SK-N-MC (cell line): ENCODE measurements around the gene SNX11.

Source experiments
- DNase-seq: peaks from one replicate; pipeline ENCODE4 v3.0.0-alpha.2; 2011; ENCODE audit warnings: low read depth, low spot score
- H3K27ac ChIP-seq: fragments of 200-600 bp; sonication (generic); 2 replicates; pipeline ENCODE4 v1.5.1; 2016; ENCODE audit warnings: mixed run types
- H3K36me3 ChIP-seq: fragments of 200-600 bp; sonication (generic); 2 replicates; pipeline ENCODE4 v1.6.1; 2017; ENCODE audit warnings: antibody characterized with exemption, low read length, mixed read lengths; ENCODE audit not compliant: insufficient read depth
- H3K4me3 ChIP-seq: fragments of 200-600 bp; sonication (generic); 2 replicates; pipeline ENCODE4 v1.5.1; 2016
- H3K9ac ChIP-seq: fragments of 200-600 bp; sonication (generic); 2 replicates; pipeline ENCODE4 v1.8.0; 2017; ENCODE audit warnings: mixed run types, mixed read lengths; ENCODE audit not compliant: insufficient read length
- H3K9me3 ChIP-seq: fragments of 200-600 bp; sonication (generic); 2 replicates; pipeline ENCODE4 v1.6.1; 2017; ENCODE audit warnings: low read depth, mild to moderate bottlenecking, antibody characterized with exemption, low read length, moderate library complexity, mixed read lengths
- EZH2 ChIP-seq: fragments of 200-600 bp; sonication (generic); IDR thresholded peaks from one replicate; pipeline ENCODE4 v1.6.1; 2017; ENCODE audit warnings: antibody characterized with exemption
- FOXP2 ChIP-seq: optimal IDR thresholded peaks from 2 replicates; pipeline ENCODE3; 2011; ENCODE audit warnings: mild to moderate bottlenecking, moderate library complexity; ENCODE audit not compliant: insufficient read depth; ENCODE audit errors: extremely low read length, control extremely low read depth
- POLR2AphosphoS5 ChIP-seq: IDR thresholded peaks from 2 replicates; pipeline ENCODE4 v1.6.1; 2012; ENCODE audit warnings: mild to moderate bottlenecking, low read depth, low read length, borderline replicate concordance

Gene SNX11

DNA sequence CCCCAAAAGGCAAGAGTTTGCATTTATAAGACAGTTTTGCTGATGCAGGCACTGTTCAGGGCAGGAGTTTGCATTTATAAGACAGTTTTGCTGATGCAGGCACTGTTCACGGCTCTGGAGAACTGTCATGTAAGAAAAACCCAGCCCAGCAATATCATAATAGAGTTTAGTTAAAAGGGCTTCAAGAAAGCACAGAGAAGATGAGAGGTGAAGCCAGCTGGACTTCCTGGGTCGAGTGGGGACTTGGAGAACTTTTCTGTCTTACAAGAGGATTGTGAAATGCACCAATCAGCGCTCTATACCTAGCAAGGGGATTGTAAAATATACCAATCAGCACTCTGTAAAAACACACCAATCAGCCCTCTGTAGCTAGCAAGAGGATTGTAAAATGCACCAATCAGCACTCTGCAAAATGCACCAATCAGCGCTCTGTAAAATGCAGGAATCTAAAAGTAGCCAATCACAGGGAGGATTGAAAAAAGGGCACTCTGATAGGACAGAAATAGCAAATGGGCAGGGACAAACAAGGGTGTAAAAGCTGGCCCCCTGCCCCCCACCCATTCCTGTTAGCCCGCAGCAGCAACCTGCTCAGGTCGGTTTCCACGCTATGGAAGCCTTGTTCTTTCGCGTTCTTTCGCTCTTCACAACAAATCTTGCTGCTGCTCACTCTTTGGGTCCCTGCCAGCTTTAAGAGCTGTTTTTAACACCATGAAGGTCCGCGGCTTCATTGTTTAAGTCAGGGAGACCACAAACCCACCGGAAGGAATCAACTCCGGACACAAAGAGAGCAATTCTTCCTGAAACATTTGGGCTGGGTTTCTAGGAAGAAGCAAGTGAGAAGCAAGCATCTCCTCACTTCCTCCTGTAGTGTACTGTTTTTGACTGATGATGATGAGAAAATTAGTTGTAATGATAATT is 4.5 kb upstream of the SNX11 start:
- no peak for DNase-seq
- H3K27ac ChIP-seq = peak overlapping the region; percentile 79; the same call in 1 of the 2 replicates
- TF ChIP-seq EZH2 (no peak), POLR2AphosphoS5 (no peak), FOXP2 (no peak)
- no peak overlapping the region for H3K9ac ChIP-seq
- H3K36me3 ChIP-seq = peaks cover 8% of the 10 kb centered on the region
- H3K9me3 ChIP-seq = no peaks in the 10 kb centered on the region
- no peak overlapping the region for H3K4me3 ChIP-seq

GRCh38 chr17:48104440-48104839 is 3.1 kb upstream of the SNX11 start:
- no peak for DNase-seq

DNA sequence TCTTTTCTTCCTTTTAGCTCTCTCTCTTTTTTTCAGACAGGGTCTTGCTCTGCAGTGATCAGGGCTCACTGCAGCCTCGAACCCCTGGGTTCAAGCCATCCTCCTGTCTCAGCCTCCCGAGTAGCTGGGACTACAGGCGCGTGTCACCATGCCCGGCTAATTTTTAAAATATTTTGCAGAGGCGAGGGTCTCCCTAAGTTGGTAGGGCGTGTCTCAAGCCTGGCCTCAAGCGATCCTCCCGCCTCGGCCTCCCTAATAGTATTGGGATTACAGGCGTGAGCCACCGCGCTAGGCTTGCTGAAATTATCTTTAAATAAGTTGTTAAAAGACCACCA is 797 bp upstream of the SNX11 start:
- DNase-seq = no peak
- Histone ChIP-seq H3K9ac (peak overlapping the region; percentile 72), H3K36me3 (no peaks in the 10 kb centered on the region), H3K27ac (peak overlapping the region; percentile 27; the same call in 1 of the 2 replicates), H3K9me3 (no peaks in the 10 kb centered on the region), H3K4me3 (peak overlapping the region; percentile 99)
- TF ChIP-seq POLR2AphosphoS5 (no peak), FOXP2 (no peak), EZH2 (no peak)

More at GRCh38 chr17:48104440-48104839, 3.1 kb upstream of the SNX11 start:
- Histone ChIP-seq H3K9me3 (no peaks in the 10 kb centered on the region), H3K36me3 (no peaks in the 10 kb centered on the region; the same call in 1 of the 2 replicates), H3K4me3 (no peak overlapping the region), H3K27ac (no peak overlapping the region), H3K9ac (no peak overlapping the region)
- TF ChIP-seq POLR2AphosphoS5 (no peak), EZH2 (no peak)

- Histone ChIP-seq H3K9ac (no peak overlapping the region), H3K9me3 (no peaks in the 10 kb centered on the region), H3K4me3 (no peak overlapping the region), H3K36me3 (peaks cover 3% of the 10 kb centered on the region; the same call in 1 of the 2 replicates), H3K27ac (no peak overlapping the region)
- DNase-seq = no peak
- TF ChIP-seq POLR2AphosphoS5 (no peak), FOXP2 (no peak), EZH2 (no peak)
These were observed 3.2 kb downstream of the SNX11 start for GRCh38 chr17:48110761-48111160.

DNA sequence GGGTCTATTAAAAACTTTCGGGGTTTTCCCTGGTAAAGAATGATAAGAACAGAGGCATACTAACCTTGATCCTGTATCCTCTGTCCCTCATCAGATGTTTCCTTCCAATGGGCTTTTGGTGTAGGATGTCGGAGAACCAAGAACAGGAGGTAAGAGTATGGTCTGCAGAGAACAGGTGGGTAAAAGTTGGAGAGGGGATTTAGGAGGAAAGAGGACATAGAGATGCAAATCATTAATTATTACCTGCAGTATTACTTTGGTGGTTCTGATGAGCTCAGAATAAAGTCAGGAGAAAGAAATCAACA is 4.3 kb downstream of the SNX11 start:
- Histone ChIP-seq H3K36me3 (peaks cover 3% of the 10 kb centered on the region; the same call in 1 of the 2 replicates), H3K9me3 (no peaks in the 10 kb centered on the region), H3K27ac (no peak overlapping the region), H3K9ac (no peak overlapping the region), H3K4me3 (no peak overlapping the region)
- no peak for DNase-seq
- no peak for TF ChIP-seq FOXP2
- no peak for TF ChIP-seq POLR2AphosphoS5
- TF ChIP-seq EZH2 = no peak

- TF ChIP-seq POLR2AphosphoS5 = no peak
- TF ChIP-seq FOXP2 = no peak
- TF ChIP-seq EZH2 = no peak
- Histone ChIP-seq H3K4me3 (no peak overlapping the region), H3K9me3 (no peaks in the 10 kb centered on the region), H3K9ac (no peak overlapping the region), H3K36me3 (peaks cover 8% of the 10 kb centered on the region; the same call in 1 of the 2 replicates), H3K27ac (no peak overlapping the region)
- DNase-seq = no peak
These were observed 5.7 kb downstream of the SNX11 start for GRCh38 chr17:48113201-48113676.

GRCh38 chr17:48121923-48122664 is 14.5 kb downstream of the SNX11 start:
- no peak for DNase-seq
- no peaks in the 10 kb centered on the region for H3K9me3 ChIP-seq
- H3K36me3 ChIP-seq = peaks cover 28% of the 10 kb centered on the region; the same call in 1 of the 2 replicates
- TF ChIP-seq FOXP2 (no peak), POLR2AphosphoS5 (no peak), EZH2 (no peak)
- H3K4me3 ChIP-seq = no peak overlapping the region
- H3K27ac ChIP-seq = no peak overlapping the region
- no peak overlapping the region for H3K9ac ChIP-seq

DNA sequence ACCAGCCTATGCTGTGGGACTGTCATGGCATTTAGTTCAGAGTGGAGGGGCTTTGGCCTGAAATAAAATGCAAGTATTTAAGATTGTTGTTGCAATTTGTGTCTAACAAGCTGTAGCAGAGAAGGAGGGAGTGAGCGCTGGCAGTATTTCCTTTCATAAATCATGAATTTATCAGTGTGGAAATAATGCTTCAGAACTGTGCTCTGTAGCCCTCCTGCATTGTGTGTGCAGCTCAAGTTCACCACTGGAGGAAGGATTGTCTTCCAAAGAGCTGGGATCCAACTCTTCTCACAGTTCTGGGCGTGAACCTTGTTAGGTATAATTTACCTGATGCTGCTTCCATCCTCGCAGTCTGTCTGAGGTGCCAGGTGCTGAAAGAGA is 15.1 kb downstream of the SNX11 start:
- DNase-seq = no peak
- TF ChIP-seq FOXP2 (no peak), EZH2 (no peak), POLR2AphosphoS5 (no peak)
- H3K36me3 ChIP-seq = peaks cover 25% of the 10 kb centered on the region; the same call in 1 of the 2 replicates
- H3K9me3 ChIP-seq = no peaks in the 10 kb centered on the region
- no peak overlapping the region for H3K27ac ChIP-seq
- no peak overlapping the region for H3K4me3 ChIP-seq
- H3K9ac ChIP-seq = no peak overlapping the region
